GM18867 (cell line): Measurements from ENCODE around the gene PCDH11X.
A peak's percentile ranks its signal among the peaks of the same experiment; 100 is the strongest.
"Not testable (repeated sequence)": the region's sequence is repeated elsewhere in the genome, so short reads cannot be mapped to it uniquely, and the experiment has no call there.

ENCODE experiments used
- ATAC-seq: cut with Tn5 transposase; IDR thresholded peaks from one replicate; pipeline ENCODE4 v1.9.1; 2021; ENCODE audit warnings: mild to moderate bottlenecking, moderate library complexity; ENCODE audit not compliant: unreplicated experiment

PCDH11X gene, protein sequence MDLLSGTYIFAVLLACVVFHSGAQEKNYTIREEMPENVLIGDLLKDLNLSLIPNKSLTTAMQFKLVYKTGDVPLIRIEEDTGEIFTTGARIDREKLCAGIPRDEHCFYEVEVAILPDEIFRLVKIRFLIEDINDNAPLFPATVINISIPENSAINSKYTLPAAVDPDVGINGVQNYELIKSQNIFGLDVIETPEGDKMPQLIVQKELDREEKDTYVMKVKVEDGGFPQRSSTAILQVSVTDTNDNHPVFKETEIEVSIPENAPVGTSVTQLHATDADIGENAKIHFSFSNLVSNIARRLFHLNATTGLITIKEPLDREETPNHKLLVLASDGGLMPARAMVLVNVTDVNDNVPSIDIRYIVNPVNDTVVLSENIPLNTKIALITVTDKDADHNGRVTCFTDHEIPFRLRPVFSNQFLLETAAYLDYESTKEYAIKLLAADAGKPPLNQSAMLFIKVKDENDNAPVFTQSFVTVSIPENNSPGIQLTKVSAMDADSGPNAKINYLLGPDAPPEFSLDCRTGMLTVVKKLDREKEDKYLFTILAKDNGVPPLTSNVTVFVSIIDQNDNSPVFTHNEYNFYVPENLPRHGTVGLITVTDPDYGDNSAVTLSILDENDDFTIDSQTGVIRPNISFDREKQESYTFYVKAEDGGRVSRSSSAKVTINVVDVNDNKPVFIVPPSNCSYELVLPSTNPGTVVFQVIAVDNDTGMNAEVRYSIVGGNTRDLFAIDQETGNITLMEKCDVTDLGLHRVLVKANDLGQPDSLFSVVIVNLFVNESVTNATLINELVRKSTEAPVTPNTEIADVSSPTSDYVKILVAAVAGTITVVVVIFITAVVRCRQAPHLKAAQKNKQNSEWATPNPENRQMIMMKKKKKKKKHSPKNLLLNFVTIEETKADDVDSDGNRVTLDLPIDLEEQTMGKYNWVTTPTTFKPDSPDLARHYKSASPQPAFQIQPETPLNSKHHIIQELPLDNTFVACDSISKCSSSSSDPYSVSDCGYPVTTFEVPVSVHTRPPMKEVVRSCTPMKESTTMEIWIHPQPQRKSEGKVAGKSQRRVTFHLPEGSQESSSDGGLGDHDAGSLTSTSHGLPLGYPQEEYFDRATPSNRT (N-terminal part only)

DNA sequence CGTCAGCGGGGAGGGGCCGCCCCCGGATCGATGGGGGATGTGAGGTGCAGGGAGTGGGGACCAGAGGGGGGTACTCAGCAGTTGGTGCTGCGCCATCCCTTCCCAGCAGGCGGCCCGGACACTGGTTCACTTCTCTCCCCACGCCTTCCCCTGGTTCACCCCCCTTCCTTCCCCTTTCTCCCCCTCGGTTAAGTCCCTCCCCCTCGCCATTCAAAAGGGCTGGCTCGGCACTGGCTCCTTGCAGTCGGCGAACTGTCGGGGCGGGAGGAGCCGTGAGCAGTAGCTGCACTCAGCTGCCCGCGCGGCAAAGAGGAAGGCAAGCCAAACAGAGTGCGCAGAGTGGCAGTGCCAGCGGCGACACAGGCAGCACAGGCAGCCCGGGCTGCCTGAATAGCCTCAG is at the start of gene PCDH11X:
Gene PCDH11X, plus strand, starts transcription at position 241 of the 400 bp plus-strand sequence. CDS start 56,130 bp downstream, outside the sequence.
- ATAC-seq, result not testable (repeated sequence)

DNA sequence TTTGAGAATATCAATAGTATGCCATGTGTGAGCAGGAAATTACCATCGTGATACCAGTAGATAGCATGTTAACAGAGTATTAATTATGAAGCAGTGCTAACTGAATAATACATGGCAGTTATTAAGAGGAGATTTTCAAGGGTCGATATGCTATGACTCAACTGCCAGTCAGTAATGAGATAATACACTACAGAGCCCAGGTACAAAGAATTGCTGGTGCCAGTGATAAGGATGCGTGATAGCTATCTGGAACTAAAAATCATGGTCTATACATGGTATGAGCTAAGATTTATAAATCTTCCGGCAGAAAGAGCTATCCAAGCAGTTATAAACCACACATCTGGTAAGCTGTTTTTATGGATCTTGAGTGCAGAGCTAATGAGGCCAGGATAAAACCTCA is 31.7 kb upstream of the PCDH11X start:
- ATAC-seq, result not testable (repeated sequence)

DNA sequence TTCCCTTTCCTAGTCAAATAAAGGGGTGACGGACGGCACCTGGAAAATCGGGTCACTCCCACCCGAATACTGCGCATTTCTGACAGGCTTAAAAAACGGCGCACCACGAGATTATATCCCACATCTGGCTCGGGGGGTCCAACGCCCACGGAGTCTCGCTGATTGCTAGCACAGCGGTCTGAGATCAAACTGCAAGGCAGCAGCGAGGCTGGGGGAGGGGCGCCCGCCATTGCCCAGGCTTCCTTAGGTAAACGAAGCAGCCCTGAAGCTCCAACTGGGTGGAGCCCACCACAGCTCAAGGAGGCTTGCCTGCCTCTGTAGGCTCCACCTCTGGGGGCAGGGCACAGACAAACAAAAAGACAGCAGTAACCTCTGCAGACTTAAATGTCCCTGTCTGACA is 26.2 kb upstream of the PCDH11X start:
- not testable (repeated sequence) for ATAC-seq

DNA sequence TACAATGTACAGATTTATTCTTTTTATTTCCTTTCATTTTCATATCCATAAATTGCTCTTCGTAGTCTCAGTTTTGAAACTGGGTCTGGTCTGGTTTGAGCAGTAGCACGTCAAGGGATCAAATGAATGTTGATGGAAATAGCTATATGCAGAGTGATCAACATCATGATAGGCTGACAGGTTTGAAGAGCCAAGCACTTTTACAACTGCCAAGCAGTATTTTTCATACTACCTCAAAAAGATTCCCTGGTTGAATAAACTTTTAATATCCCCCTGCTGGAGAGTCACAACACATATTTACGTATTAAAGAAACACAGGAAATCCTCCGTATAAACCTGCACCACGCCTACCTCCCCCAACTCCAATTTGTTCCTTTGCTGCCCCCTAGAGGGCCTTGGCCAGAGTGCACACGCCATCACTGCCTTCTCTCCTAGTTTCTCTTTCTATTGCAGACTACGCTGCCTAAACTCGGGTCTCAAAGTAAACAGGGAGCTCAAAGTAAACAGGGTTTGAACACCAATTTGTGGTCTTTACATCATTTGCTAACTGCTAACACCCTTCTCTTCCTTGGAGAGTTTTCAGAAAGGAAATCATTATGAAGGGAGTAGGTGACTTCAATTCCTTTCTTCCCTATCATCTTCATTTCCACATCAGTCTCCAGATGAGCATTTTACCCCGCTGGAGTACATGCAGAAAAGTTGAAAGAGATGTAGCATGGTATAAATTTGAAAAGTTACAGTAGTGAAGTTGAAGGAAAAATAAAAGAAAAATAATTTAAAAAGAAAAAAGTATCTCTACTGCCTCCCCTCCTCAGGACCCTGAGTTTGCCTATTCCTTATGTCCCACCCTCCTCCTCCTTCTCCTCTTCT is 8.3 kb upstream of the PCDH11X start:
- peak; percentile 99 for ATAC-seq

DNA sequence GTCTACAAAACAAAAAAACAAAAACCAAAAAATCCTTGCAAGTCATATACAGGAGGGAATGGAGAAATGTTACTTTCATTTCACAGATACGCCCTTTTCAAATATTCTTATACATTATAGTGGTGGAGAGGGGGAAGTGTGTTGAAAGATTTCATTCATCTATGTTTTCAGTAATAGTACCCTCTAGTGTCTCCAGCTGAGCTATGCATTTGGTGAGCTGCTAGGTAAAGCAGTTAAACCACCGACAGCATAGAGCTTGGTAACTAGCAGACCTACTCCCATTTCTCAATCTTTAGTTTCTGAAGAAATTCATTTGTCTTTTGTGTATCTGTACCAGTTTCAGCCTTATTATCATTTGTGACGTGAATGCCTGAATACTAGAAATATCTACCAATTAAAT is 5.2 kb upstream of the PCDH11X start:
- ATAC-seq, result not testable (repeated sequence)

DNA sequence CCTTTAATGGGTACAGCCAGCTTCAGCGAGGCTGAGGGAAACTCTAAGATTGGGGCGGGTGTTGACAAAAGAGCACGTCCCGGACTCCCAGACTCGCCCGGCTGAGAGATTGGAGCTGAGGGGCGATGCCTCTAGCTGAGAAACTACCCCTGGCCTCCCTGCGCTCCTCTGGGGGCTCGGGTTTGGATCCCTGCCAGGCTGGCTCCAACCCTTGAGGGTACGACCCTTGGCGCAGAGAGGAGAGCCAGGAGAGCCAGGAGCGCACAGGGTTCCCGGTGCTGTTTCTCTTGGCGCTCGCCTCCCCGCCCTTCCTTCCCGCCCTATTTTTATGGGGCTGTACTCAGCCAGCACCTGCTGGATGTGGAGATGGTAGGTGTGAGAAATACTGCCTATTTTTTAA is 833 bp downstream of the PCDH11X start:
- not testable (repeated sequence) for ATAC-seq

DNA sequence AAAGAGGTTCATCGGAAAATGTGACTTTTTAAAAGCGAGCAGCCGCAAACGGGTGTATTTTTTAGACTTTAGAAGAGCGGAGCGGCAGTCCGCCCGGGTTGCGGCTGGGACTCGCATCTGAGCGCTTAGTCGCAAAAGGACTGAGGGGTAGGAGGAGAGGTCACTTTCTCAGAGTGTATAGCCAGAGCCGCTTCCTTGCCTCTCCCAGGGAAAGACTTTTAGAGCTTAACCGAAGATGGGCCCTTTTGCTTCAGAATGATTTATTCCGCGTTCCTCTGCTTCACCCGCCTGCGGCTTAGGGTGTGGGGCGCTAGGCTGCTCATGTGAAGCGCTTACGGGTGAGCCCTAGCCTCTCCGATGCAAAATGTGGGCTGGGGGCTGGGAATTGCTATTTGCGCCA is 1.5 kb downstream of the PCDH11X start:
- not testable (repeated sequence) for ATAC-seq

DNA sequence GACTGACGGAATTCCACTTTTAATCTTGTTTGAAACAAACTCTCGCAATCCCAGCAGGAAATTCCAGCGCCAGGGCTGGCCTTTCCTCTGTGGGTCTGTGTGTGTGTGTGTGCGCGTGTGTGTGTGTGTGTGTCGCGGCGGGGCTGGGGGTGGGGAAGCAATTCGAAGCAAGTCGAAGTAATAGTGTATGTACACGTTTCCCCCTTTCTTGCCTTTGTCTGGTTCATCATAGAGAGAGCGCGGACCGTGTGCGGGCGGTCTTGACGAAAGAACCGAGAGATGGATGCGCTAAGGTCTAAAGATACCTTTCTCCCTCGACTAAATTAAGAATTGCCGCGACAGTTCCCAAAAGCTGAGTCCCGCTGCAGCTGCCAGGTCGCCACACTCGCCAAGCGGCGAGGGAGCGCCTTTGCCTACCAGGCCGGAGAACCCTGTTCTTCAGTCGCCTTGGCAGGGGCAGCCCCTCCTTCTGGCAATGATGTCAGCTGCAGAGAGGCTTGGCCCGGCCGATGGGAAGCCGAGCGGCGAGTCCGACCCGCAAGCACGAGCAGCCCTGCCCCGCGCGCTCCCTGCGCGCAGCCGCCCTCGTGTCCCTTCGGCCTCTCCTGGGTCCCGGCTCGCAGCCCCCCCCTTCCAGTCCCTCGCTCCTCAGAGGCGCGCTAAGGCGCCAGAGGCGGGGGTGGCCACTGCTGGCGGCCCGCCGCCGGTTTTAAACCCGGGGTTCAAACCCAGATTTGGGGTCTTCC is 2.6 kb downstream of the PCDH11X start:
- not testable (repeated sequence) for ATAC-seq

DNA sequence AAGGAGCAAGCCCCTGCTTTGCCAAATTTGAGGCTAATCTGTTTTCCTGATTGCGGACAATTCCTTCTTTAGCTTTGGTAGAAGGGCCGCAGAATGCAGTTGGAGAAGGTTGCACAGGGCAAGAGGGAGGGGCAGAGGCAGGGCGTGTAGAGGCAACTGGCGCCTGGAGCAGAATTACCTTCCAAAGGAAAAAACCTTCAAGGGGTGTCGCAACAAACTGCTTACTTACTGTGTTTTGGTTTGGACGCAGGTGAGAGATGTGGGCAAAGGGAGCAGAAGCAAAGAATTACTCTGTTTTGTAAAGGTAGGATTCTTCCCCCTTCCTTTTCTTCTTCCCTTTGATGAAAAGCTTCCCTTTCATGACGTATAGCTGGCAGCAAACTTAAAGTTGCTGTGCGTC is 3.6 kb downstream of the PCDH11X start:
- ATAC-seq, result not testable (repeated sequence)

DNA sequence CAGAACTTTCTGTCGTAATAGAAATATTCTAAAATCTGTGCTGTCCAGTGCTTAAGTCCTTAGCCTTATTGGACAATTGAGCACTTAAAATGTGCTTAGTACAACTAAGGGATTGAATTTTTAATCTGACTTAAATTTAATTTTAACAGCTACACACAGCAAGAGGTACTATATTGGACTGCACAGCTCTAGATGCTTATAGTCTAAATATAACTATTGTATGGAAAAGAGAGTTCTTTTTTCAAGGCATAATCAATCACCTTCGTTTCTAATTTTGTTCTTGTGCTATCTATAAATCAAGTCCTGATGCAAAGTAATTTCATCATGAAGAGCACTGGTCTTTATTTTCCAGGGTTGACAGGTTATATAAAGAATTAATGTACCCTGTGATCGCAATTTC is 38.4 kb downstream of the PCDH11X start:
- ATAC-seq, result not testable (repeated sequence)

DNA sequence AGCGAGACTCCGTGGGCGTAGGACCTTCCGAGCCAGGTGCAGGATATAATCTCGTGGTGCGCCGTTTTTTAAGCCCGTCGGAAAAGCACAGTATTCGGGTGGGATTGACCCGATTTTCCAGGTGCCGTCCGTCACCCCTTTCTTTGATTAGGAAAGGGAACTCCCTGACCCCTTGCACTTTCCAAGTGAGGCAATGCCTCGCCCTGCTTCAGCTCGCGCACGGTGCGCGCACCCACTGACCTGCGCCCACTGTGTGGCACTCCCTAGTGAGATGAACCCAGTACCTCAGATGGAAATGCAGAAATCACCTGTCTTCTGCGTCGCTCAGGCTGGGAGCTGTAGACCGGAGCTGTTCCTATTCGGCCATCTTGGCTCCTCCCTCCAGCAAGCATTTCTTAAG is 46.1 kb downstream of the PCDH11X start:
- ATAC-seq, result not testable (repeated sequence)
